ENCODE measurements around the gene GARNL3.

DNA sequence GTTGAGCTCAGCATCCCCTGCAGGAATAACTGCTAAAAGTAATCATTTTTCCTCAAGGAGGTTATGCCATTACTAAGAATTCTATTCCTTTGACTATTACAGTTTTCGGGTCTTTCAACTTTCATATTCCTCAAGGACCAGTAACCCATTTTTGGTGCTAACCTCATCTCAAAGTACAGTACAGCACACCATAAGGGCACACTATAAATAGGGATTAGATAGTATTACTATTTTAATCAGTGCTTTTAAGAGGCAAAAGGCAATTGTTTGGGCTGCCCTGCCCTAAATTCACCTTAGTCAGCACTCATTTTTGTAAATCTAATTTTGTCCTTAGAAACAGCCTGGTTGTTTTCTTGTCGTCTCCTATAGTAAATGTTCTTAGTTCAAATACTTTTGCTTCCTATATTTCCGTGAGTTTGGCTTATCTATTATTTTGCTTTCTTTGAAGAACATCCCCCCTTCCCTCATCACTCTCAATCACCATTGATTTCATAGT, 13.6 kb upstream of the GARNL3 start:
- TF ChIP-seq, protein P1, sequence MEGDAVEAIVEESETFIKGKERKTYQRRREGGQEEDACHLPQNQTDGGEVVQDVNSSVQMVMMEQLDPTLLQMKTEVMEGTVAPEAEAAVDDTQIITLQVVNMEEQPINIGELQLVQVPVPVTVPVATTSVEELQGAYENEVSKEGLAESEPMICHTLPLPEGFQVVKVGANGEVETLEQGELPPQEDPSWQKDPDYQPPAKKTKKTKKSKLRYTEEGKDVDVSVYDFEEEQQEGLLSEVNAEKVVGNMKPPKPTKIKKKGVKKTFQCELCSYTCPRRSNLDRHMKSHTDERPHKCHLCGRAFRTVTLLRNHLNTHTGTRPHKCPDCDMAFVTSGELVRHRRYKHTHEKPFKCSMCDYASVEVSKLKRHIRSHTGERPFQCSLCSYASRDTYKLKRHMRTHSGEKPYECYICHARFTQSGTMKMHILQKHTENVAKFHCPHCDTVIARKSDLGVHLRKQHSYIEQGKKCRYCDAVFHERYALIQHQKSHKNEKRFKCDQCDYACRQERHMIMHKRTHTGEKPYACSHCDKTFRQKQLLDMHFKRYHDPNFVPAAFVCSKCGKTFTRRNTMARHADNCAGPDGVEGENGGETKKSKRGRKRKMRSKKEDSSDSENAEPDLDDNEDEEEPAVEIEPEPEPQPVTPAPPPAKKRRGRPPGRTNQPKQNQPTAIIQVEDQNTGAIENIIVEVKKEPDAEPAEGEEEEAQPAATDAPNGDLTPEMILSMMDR (IDR thresholded peaks at IDR 0.05), result no peak
- no peak for TF ChIP-seq EZH2 (IDR thresholded peaks at IDR 0.05; ENCODE audit: borderline replicate concordance, insufficient read depth, low read depth, low read length, poor library complexity, severe bottlenecking)
